KMS-11 (cell line): ENCODE measurements around the gene CASP12.

Experiments
- H2AFZ ChIP-seq: fragments of 200-600 bp; sonication (generic); 2 replicates; pipeline ENCODE4 v1.6.1; 2016; ENCODE audit warnings: antibody characterized with exemption, mixed run types, low read depth
- H3K27ac ChIP-seq: fragments of 200-600 bp; sonication (generic); 2 replicates; pipeline ENCODE4 v1.6.1; 2016; ENCODE audit warnings: mild to moderate bottlenecking, mixed run types
- H3K27me3 ChIP-seq: fragments of 200-600 bp; sonication (generic); 2 replicates; pipeline ENCODE4 v1.6.1; 2017; ENCODE audit warnings: mild to moderate bottlenecking, low read depth, mixed run types, moderate library complexity; ENCODE audit not compliant: insufficient read depth
- H3K36me3 ChIP-seq: fragments of 200-600 bp; sonication (generic); 2 replicates; pipeline ENCODE4 v1.6.1; 2017; ENCODE audit warnings: mild to moderate bottlenecking, mixed run types; ENCODE audit not compliant: insufficient read depth
- H3K4me1 ChIP-seq: fragments of 200-600 bp; sonication (generic); 2 replicates; pipeline ENCODE4 v1.6.1; 2016; ENCODE audit warnings: mild to moderate bottlenecking, low read depth, mixed run types; ENCODE audit not compliant: poor library complexity, severe bottlenecking
- H3K4me2 ChIP-seq: fragments of 200-600 bp; sonication (generic); 2 replicates; pipeline ENCODE4 v1.7.0; 2016; ENCODE audit warnings: mild to moderate bottlenecking, mixed run types
- H3K4me3 ChIP-seq: fragments of 200-600 bp; sonication (generic); IDR thresholded peaks from 2 replicates; pipeline ENCODE4 v1.6.1; 2017; ENCODE audit warnings: low read depth, low read length, mixed read lengths; ENCODE audit not compliant: insufficient read depth
- H3K79me2 ChIP-seq: fragments of 200-600 bp; sonication (generic); 2 replicates; pipeline ENCODE4 v1.6.1; 2016; ENCODE audit warnings: low read depth, mixed run types; ENCODE audit not compliant: insufficient read depth
- H3K9ac ChIP-seq: fragments of 200-600 bp; sonication (generic); 2 replicates; pipeline ENCODE4 v1.6.1; 2016; ENCODE audit warnings: mild to moderate bottlenecking, mixed run types
- H4K20me1 ChIP-seq: fragments of 200-600 bp; sonication (generic); 2 replicates; pipeline ENCODE4 v1.6.1; 2016; ENCODE audit warnings: mild to moderate bottlenecking, mixed run types; ENCODE audit not compliant: insufficient read depth
- TF ChIP-seq, protein P1 (sequence below): fragments of 200-600 bp; sonication (generic); conservative IDR thresholded peaks from 2 replicates; pipeline ENCODE4 v1.6.1; 2017; ENCODE audit warnings: low read depth, mild to moderate bottlenecking, antibody characterized with exemption, low read length, moderate library complexity, mixed read lengths

The CASP12 gene

DNA sequence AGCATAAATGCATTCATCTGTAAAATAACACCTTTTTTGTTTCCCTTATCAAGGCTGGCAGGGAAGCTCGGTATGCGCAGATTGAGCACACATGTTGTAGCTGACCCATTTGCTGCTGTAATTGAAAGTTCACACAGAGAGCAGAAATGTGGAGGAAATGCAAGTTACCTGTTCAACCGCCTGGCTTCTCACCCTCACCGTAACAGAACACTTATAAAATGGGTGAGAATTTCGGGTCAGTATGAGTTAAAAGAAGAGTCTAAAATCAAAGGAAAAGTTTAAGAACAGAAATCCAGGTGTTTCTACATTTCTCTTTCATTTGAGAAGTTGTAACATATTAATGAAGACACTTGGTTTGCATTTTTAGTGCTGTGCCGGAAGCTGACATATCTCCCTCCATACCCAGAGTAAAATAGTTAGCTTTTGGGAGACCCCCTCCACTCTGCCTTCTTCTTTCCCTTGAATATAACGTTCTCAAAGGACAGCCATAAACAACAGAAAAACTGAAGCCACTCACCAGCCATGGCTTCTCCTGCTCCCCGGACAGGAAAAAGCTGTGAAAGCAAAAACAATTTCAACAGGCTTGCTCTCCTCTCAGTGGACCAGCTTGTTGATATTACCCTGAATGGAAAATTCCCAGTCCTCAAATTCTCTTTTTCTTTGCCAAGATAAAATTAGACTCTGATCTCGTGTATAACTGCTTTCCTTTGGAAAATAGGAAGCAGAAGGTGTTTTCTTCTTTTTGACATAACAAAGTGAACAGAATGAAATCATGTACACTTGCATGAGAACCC is at the start of gene CASP12:
Gene CASP12, minus strand, starts transcription at position 570 of the 794 bp plus-strand sequence.
- Histone ChIP-seq H3K79me2 (no peaks in the 10 kb centered on the region), H3K4me1 (no peaks in the 10 kb centered on the region), H2AFZ (no peak within 1 kb of the TSS), H3K27ac (no peak within 1 kb of the TSS), H3K4me3 (no peak within 1 kb of the TSS), H3K4me2 (no peak within 1 kb of the TSS), H3K9ac (no peak within 1 kb of the TSS), H3K27me3 (no peaks in the 10 kb centered on the region), H3K36me3 (no peaks in the 10 kb centered on the region), H4K20me1 (no peaks in the 10 kb centered on the region)
- TF ChIP-seq, protein P1, sequence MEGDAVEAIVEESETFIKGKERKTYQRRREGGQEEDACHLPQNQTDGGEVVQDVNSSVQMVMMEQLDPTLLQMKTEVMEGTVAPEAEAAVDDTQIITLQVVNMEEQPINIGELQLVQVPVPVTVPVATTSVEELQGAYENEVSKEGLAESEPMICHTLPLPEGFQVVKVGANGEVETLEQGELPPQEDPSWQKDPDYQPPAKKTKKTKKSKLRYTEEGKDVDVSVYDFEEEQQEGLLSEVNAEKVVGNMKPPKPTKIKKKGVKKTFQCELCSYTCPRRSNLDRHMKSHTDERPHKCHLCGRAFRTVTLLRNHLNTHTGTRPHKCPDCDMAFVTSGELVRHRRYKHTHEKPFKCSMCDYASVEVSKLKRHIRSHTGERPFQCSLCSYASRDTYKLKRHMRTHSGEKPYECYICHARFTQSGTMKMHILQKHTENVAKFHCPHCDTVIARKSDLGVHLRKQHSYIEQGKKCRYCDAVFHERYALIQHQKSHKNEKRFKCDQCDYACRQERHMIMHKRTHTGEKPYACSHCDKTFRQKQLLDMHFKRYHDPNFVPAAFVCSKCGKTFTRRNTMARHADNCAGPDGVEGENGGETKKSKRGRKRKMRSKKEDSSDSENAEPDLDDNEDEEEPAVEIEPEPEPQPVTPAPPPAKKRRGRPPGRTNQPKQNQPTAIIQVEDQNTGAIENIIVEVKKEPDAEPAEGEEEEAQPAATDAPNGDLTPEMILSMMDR, result no peak

- Histone ChIP-seq H3K4me1 (no peaks in the 10 kb centered on the region), H3K27me3 (no peaks in the 10 kb centered on the region)
- TF ChIP-seq, protein P1, result peak; percentile 51
These were observed 48.6 kb upstream of the CASP12 start for GRCh38 chr11:104946907-104947306.

GRCh38 chr11:104944076-104944475 is 45.8 kb upstream of the CASP12 start:
- H3K79me2 ChIP-seq, result no peaks in the 10 kb centered on the region
- TF ChIP-seq, protein P1, result no peak
- no peak overlapping the region for H3K9ac ChIP-seq
- H3K27me3 ChIP-seq, result no peaks in the 10 kb centered on the region
- H4K20me1 ChIP-seq, result no peaks in the 10 kb centered on the region
- no peaks in the 10 kb centered on the region for H3K4me1 ChIP-seq
- H2AFZ ChIP-seq, result no peak overlapping the region
- no peaks in the 10 kb centered on the region for H3K36me3 ChIP-seq
- no peak overlapping the region for H3K4me2 ChIP-seq
- no peak overlapping the region for H3K27ac ChIP-seq
- no peak overlapping the region for H3K4me3 ChIP-seq

More at GRCh38 chr11:104946907-104947306, 48.6 kb upstream of the CASP12 start:
- no peak overlapping the region for H3K27ac ChIP-seq
- no peaks in the 10 kb centered on the region for H3K79me2 ChIP-seq
- H3K4me3 ChIP-seq, result no peak overlapping the region
- no peak overlapping the region for H3K9ac ChIP-seq
- H4K20me1 ChIP-seq, result no peaks in the 10 kb centered on the region
- no peak overlapping the region for H3K4me2 ChIP-seq
- H3K36me3 ChIP-seq, result no peaks in the 10 kb centered on the region
- H2AFZ ChIP-seq, result no peak overlapping the region

DNA sequence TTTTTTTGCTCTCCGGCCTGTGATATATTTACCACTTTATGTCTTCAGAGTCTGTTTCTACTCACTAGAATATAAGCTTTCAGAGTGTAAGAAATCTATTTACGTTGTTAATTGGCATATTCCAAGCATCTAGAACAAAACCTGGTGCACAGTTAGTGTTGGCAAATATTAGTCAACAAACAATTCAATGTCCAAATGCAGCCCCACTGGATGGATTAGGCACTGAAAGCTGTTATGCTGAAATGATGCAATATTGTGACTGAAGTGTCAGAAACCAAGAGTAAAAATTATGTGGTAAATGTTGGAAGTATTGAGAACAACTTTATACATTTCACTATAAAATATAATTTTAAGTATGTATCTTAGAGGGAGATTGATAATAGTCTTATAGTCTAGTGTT is 45.3 kb upstream of the CASP12 start:
- Histone ChIP-seq H2AFZ (no peak overlapping the region), H3K9ac (no peak overlapping the region), H3K36me3 (no peaks in the 10 kb centered on the region), H4K20me1 (no peaks in the 10 kb centered on the region), H3K4me1 (no peaks in the 10 kb centered on the region), H3K79me2 (no peaks in the 10 kb centered on the region), H3K27ac (no peak overlapping the region), H3K27me3 (no peaks in the 10 kb centered on the region), H3K4me2 (no peak overlapping the region), H3K4me3 (no peak overlapping the region)
- TF ChIP-seq, protein P1, result no peak
